Right atrium auricular region (tissue), 2 donors: ENCODE data around the gene MAN2B2. TPM values are rescaled to one million over a fixed set of nuclear protein-coding genes. Genes with fewer than 3 reads are reported as not detected.

ENCODE experiments used
- DNase-seq: peaks from one replicate; pipeline ENCODE4 v3.0.0-alpha.2; 2019; ENCODE audit warnings: low spot score
- H3K27ac ChIP-seq, 2 donors: fragments of 200-600 bp; sonication (generic); 1 replicate in 1 of 2; 2 replicates in 1 of 2; pipeline ENCODE4 v1.5.1; 2016 to 2019
- H3K27me3 ChIP-seq, 2 donors: fragments of 200-600 bp; sonication (generic); one replicate each; pipeline versions ENCODE4 v1.5.1 to v1.6.0; 2017 to 2019
- H3K36me3 ChIP-seq: fragments of 200-600 bp; sonication (generic); one replicate; pipeline ENCODE4 v1.5.1; 2016
- H3K4me1 ChIP-seq, 2 donors: fragments of 200-600 bp; sonication (generic); one replicate each; pipeline versions ENCODE4 v1.5.1 to v1.6.0; 2017 to 2019
- H3K4me3 ChIP-seq, 2 donors: fragments of 200-600 bp; sonication (generic); 1 replicate in 1 of 2; 2 replicates in 1 of 2; pipeline ENCODE4 v1.5.1; 2017 to 2019; ENCODE audit warnings: mild to moderate bottlenecking in 1 of 2, moderate library complexity in 1 of 2
- H3K9me3 ChIP-seq, 2 donors: fragments of 200-600 bp; sonication (generic); one replicate each; pipeline ENCODE4 v1.5.1; 2019
- total RNA-seq, 2 donors: library from RNA; depleted of rRNA; stranded (reverse); fragments of >200 nt; gene quantifications; one replicate each; pipeline ENCODE4 v1.1.0, GENCODE V29; 2016
- TF ChIP-seq, protein P1 (sequence below), 2 donors: fragments of 200-600 bp; sonication (generic); IDR thresholded peaks; one replicate each; pipeline ENCODE4 v1.5.1; 2019; ENCODE audit warnings: antibody characterized with exemption in 2 of 2

MAN2B2 gene
- total RNA-seq, 2 donors from 2014 or later, result 23.7 to 25.5 TPM

GRCh38 chr4:6589444-6589843 is 14.5 kb downstream of the MAN2B2 start:
- no peak overlapping the region for H3K27ac ChIP-seq
- no peaks in the 10 kb centered on the region for H3K9me3 ChIP-seq
- no peaks in the 10 kb centered on the region for H3K4me1 ChIP-seq
- H3K27me3 ChIP-seq, result no peaks in the 10 kb centered on the region
- TF ChIP-seq, protein P1, sequence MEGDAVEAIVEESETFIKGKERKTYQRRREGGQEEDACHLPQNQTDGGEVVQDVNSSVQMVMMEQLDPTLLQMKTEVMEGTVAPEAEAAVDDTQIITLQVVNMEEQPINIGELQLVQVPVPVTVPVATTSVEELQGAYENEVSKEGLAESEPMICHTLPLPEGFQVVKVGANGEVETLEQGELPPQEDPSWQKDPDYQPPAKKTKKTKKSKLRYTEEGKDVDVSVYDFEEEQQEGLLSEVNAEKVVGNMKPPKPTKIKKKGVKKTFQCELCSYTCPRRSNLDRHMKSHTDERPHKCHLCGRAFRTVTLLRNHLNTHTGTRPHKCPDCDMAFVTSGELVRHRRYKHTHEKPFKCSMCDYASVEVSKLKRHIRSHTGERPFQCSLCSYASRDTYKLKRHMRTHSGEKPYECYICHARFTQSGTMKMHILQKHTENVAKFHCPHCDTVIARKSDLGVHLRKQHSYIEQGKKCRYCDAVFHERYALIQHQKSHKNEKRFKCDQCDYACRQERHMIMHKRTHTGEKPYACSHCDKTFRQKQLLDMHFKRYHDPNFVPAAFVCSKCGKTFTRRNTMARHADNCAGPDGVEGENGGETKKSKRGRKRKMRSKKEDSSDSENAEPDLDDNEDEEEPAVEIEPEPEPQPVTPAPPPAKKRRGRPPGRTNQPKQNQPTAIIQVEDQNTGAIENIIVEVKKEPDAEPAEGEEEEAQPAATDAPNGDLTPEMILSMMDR (IDR thresholded peaks at IDR 0.05), result no peak
- H3K36me3 ChIP-seq, result peaks cover 7% of the 10 kb centered on the region
- DNase-seq, result no peak
- no peak overlapping the region for H3K4me3 ChIP-seq

GRCh38 chr4:6591313-6591712 is 16.3 kb downstream of the MAN2B2 start:
- H3K27ac ChIP-seq, result no peak overlapping the region
- TF ChIP-seq, protein P1 (IDR thresholded peaks at IDR 0.05), result no peak
- H3K27me3 ChIP-seq, result no peaks in the 10 kb centered on the region
- DNase-seq, result no peak
- no peaks in the 10 kb centered on the region for H3K9me3 ChIP-seq
- H3K4me3 ChIP-seq, result no peak overlapping the region
- no peaks in the 10 kb centered on the region for H3K4me1 ChIP-seq
- H3K36me3 ChIP-seq, result peaks cover 7% of the 10 kb centered on the region

DNA sequence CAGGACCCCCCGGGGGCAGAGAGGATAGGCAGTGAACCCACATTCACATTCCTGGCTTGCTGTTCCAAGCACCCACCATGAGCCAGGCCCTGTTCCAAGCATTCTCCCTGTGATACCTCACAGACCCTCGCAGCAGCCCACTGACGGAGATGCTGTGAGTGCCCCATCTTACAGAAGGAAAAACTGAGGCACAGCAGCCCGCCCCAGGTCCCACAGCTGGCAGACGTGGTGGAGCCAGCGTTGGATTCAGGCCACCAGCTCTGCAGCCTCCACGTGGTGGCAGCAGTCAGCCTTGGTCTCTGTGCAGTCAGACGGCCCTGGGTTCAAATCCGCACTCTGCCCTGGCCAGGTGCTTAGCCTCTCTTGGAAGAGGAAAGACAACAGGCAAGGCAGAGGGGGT is 16.8 kb downstream of the MAN2B2 start:
- Histone ChIP-seq H3K4me1 (no peaks in the 10 kb centered on the region), H3K27ac (no peak overlapping the region), H3K4me3 (no peak overlapping the region), H3K27me3 (no peaks in the 10 kb centered on the region), H3K36me3 (peaks cover 7% of the 10 kb centered on the region), H3K9me3 (no peaks in the 10 kb centered on the region)
- no peak for DNase-seq
- TF ChIP-seq, protein P1 (IDR thresholded peaks at IDR 0.05), result no peak

- TF ChIP-seq, protein P1 (IDR thresholded peaks at IDR 0.05), result no peak
- peaks cover 7% of the 10 kb centered on the region for H3K36me3 ChIP-seq
- DNase-seq, result no peak
Measured at GRCh38 chr4:6592804-6593563, 18.0 kb downstream of the MAN2B2 start.

GRCh38 chr4:6594341-6594740 is 19.4 kb downstream of the MAN2B2 start:
- no peak overlapping the region for H3K27ac ChIP-seq

More at GRCh38 chr4:6592804-6593563, 18.0 kb downstream of the MAN2B2 start:
- no peak overlapping the region for H3K4me3 ChIP-seq
- H3K9me3 ChIP-seq, result no peaks in the 10 kb centered on the region
- no peak overlapping the region for H3K27ac ChIP-seq
- H3K4me1 ChIP-seq, result no peaks in the 10 kb centered on the region
- H3K27me3 ChIP-seq, result no peaks in the 10 kb centered on the region

More at GRCh38 chr4:6594341-6594740, 19.4 kb downstream of the MAN2B2 start:
- Histone ChIP-seq H3K4me3 (no peak overlapping the region), H3K4me1 (no peaks in the 10 kb centered on the region), H3K27me3 (no peaks in the 10 kb centered on the region), H3K36me3 (peaks cover 3% of the 10 kb centered on the region), H3K9me3 (no peaks in the 10 kb centered on the region)
- TF ChIP-seq, protein P1 (IDR thresholded peaks at IDR 0.05), result no peak
- DNase-seq, result no peak
